Measurements from ENCODE around the gene KDM1B.

GRCh38 chr6:18211338-18211737, 56.1 kb downstream of the KDM1B start:
- TF ChIP-seq CTCF (IDR thresholded peaks at IDR 0.05) (no peak), POLR2AphosphoS5 (IDR thresholded peaks at IDR 0.05) (no peak)
